Uterus (tissue), 2 donors: Measurements from ENCODE around the gene TMEM132C.

Source experiments
- CTCF ChIP-seq, 4 experiments: fragments of 200-600 bp in 2 of 4; fragments of 450-650 bp in 2 of 4; sonication (generic) in 2 of 4; IDR thresholded peaks; one replicate each; pipeline ENCODE4 v1.5.1; 2016 to 2019; ENCODE audit warnings: antibody characterized with exemption in 4 of 4, mild to moderate bottlenecking in 2 of 4, moderate library complexity in 1 of 4
- POLR2A ChIP-seq, 2 donors: fragments of 450-650 bp; IDR thresholded peaks; one replicate each; pipeline ENCODE4 v1.6.1; 2016; ENCODE audit warnings: antibody characterized with exemption in 2 of 2, mild to moderate bottlenecking in 1 of 2, moderate library complexity in 1 of 2

GRCh38 chr12:128657378-128657777 is 390.4 kb downstream of the TMEM132C start:
- TF ChIP-seq CTCF (IDR thresholded peaks at IDR 0.05) (no peak), POLR2A (IDR thresholded peaks at IDR 0.05) (no peak)
